Mesothelial cell of epicardium (in vitro differentiated cells): ENCODE data around the gene CADPS. TPM values are rescaled to one million over a fixed set of nuclear protein-coding genes. Genes with fewer than 3 reads are reported as not detected.

ENCODE experiments used
- DNase-seq, 2 experiments: peaks; one replicate each; pipeline ENCODE4 v3.0.0; 2021; ENCODE audit warnings: low spot score in 2 of 2; ENCODE audit not compliant: unreplicated experiment in 2 of 2
- H3K27ac Mint-ChIP-seq: 2 replicates; pipeline ENCODE4 v1.8.0; 2021; ENCODE audit warnings: mixed read lengths
- H3K27me3 Mint-ChIP-seq: 2 replicates; pipeline ENCODE4 v1.8.0; 2021; ENCODE audit warnings: low read depth, mixed read lengths
- H3K36me3 Mint-ChIP-seq: 2 replicates; pipeline ENCODE4 v1.8.0; 2021; ENCODE audit warnings: mixed read lengths
- H3K4me1 Mint-ChIP-seq: 2 replicates; pipeline ENCODE4 v1.8.0; 2021; ENCODE audit warnings: mixed read lengths
- H3K4me3 Mint-ChIP-seq: 2 replicates; pipeline ENCODE4 v1.8.0; 2021; ENCODE audit warnings: mild to moderate bottlenecking, moderate library complexity, mixed read lengths
- H3K9me3 Mint-ChIP-seq: 2 replicates; pipeline ENCODE4 v1.8.0; 2021; ENCODE audit warnings: mixed read lengths
- CTCF ChIP-seq: fragments of 200-600 bp; sonication (generic); IDR thresholded peaks from one replicate; pipeline ENCODE4 v1.5.0; 2021; ENCODE audit warnings: antibody characterized with exemption; ENCODE audit not compliant: unreplicated experiment
- total RNA-seq: library from RNA; stranded (reverse); gene quantifications from 3 replicates; pipeline ENCODE4 v1.2.1, GENCODE V29; 2021

Gene CADPS
- total RNA-seq, 1 donor from 2014 or later: 4.2 TPM

GRCh38 chr3:62823461-62824050 lies 51.7 kb downstream of the CADPS start:
- no peak for TF ChIP-seq CTCF

GRCh38 chr3:62822905-62823304 lies 52.3 kb downstream of the CADPS start:
- Mint-ChIP-seq H3K4me1 (no peaks in the 10 kb centered on the region), H3K4me3 (no peak overlapping the region), H3K9me3 (no peaks in the 10 kb centered on the region), H3K27me3 (peaks cover 16% of the 10 kb centered on the region), H3K36me3 (no peaks in the 10 kb centered on the region), H3K27ac (no peak overlapping the region)
- DNase-seq: no peak
- TF ChIP-seq CTCF: no peak

More at GRCh38 chr3:62823461-62824050, 51.7 kb downstream of the CADPS start:
- Mint-ChIP-seq H3K4me1 (no peaks in the 10 kb centered on the region), H3K36me3 (no peaks in the 10 kb centered on the region), H3K9me3 (no peaks in the 10 kb centered on the region), H3K27ac (no peak overlapping the region), H3K27me3 (peaks cover 16% of the 10 kb centered on the region), H3K4me3 (no peak overlapping the region)
- no peak for DNase-seq

- H3K36me3 Mint-ChIP-seq: no peaks in the 10 kb centered on the region
- H3K27ac Mint-ChIP-seq: no peak overlapping the region
- no peaks in the 10 kb centered on the region for H3K9me3 Mint-ChIP-seq
- TF ChIP-seq CTCF: no peak
- peaks cover 35% of the 10 kb centered on the region for H3K4me1 Mint-ChIP-seq
- no peaks in the 10 kb centered on the region for H3K27me3 Mint-ChIP-seq
- no peak overlapping the region for H3K4me3 Mint-ChIP-seq
- DNase-seq: no peak
These were observed 56.9 kb downstream of the CADPS start for GRCh38 chr3:62818347-62818746.

GRCh38 chr3:62817678-62818077 lies 57.5 kb downstream of the CADPS start:
- no peaks in the 10 kb centered on the region for H3K9me3 Mint-ChIP-seq
- H3K4me1 Mint-ChIP-seq: peaks cover 35% of the 10 kb centered on the region
- no peak overlapping the region for H3K4me3 Mint-ChIP-seq
- no peak for DNase-seq
- H3K27ac Mint-ChIP-seq: peak overlapping the region; percentile 51
- TF ChIP-seq CTCF: no peak
- H3K36me3 Mint-ChIP-seq: no peaks in the 10 kb centered on the region
- H3K27me3 Mint-ChIP-seq: no peaks in the 10 kb centered on the region

- H3K36me3 Mint-ChIP-seq: no peaks in the 10 kb centered on the region
These were observed 59.2 kb downstream of the CADPS start for GRCh38 chr3:62815981-62816380.

More at GRCh38 chr3:62815981-62816380, 59.2 kb downstream of the CADPS start:
- Mint-ChIP-seq H3K4me1 (peaks cover 35% of the 10 kb centered on the region), H3K9me3 (no peaks in the 10 kb centered on the region), H3K27me3 (no peaks in the 10 kb centered on the region), H3K27ac (peak overlapping the region; percentile 93), H3K4me3 (no peak overlapping the region)
- no peak for TF ChIP-seq CTCF
- DNase-seq: no peak
